Mammary epithelial cell (primary cell): ENCODE measurements around the gene HNRNPK.

Experiments used
- EZH2 ChIP-seq: IDR thresholded peaks from 2 replicates; pipeline ENCODE4 v1.6.1; 2012; ENCODE audit warnings: low read length, inconsistent platforms, borderline replicate concordance
- TF ChIP-seq, protein P1 (sequence below), 2 donors: IDR thresholded peaks in 1 of 2; conservative IDR thresholded peaks in 1 of 2; 2 replicates each; pipeline ENCODE4 v1.5.1; 2011 to 2012; ENCODE audit warnings: inconsistent platforms in 2 of 2, low read length in 2 of 2, mild to moderate bottlenecking in 2 of 2, control low read depth in 1 of 2, low read depth in 1 of 2; ENCODE audit not compliant: insufficient read depth in 1 of 2; ENCODE audit errors: extremely low read depth in 1 of 2

DNA sequence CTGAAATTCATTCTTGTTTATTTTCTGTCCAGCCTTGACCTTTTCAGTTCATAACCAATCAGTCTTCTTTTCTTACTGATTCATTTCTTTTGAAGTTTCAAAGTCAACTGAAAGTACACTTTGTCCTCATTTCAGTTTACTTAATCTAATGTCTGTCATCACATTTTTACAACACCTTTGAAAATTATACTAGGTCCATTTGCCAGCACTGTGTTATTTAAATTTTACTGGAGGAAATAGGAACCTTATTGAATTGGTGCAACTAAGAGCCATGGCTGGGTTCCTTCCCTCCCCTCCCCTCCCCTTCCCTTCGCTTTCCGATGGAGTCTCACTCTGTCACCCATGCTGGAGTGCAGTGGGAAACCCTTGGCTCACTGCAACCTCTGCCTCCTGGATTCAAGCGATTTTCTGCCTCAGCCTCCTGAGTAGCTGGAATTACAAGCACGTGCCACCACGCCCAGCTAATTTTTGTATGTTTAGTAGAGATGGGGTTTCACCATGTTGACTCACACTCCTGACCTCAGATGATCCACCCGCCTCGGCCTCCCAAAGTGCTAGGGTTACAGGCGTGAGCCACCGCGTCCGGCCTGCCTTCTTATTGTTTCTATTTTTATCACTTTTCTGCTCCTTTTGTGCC is 6.9 kb upstream of the HNRNPK start:
- TF ChIP-seq, protein P1, sequence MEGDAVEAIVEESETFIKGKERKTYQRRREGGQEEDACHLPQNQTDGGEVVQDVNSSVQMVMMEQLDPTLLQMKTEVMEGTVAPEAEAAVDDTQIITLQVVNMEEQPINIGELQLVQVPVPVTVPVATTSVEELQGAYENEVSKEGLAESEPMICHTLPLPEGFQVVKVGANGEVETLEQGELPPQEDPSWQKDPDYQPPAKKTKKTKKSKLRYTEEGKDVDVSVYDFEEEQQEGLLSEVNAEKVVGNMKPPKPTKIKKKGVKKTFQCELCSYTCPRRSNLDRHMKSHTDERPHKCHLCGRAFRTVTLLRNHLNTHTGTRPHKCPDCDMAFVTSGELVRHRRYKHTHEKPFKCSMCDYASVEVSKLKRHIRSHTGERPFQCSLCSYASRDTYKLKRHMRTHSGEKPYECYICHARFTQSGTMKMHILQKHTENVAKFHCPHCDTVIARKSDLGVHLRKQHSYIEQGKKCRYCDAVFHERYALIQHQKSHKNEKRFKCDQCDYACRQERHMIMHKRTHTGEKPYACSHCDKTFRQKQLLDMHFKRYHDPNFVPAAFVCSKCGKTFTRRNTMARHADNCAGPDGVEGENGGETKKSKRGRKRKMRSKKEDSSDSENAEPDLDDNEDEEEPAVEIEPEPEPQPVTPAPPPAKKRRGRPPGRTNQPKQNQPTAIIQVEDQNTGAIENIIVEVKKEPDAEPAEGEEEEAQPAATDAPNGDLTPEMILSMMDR (conservative IDR thresholded peaks at IDR 0.05 in 1 of 2, IDR thresholded peaks at IDR 0.05 in 1 of 2; ENCODE audit: extremely low read depth in 1 of 2, insufficient read depth in 1 of 2, low read depth in 1 of 2, low read length in 2 of 2): no peak
- no peak for TF ChIP-seq EZH2
